ENCODE results near the gene GDNF.

GDNF gene

GRCh38 chr5:37774912-37775483, 64.8 kb downstream of the GDNF start:
- no peak for DNase-seq

- no peak for DNase-seq
These were observed 66.0 kb downstream of the GDNF start for GRCh38 chr5:37773809-37774208.

GRCh38 chr5:37772255-37772654, 67.6 kb downstream of the GDNF start:
- no peak for DNase-seq

DNA sequence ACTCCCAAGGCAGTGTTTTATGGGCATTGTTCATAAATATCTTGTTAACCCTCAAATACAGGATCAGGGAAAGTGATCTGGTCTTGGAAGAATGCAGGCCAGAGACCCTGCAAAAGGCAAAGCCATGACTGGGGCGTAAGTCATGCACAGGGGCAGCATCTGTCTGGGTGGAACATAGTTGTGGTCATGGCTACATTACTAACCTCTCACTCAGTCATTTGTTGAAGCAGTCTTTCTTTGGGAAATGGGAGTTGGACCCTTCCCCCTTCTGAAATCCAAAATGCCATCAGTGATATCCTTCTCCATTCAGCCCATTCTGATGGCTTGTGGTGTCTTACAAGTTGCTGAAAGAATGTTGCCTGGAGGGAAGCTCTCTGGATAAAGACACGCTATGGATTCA, 68.1 kb downstream of the GDNF start:
- no peak for DNase-seq

GRCh38 chr5:37771203-37771611, 68.6 kb downstream of the GDNF start:
- no peak for DNase-seq

GRCh38 chr5:37770786-37771185, 69.1 kb downstream of the GDNF start:
- DNase-seq, result no peak

DNA sequence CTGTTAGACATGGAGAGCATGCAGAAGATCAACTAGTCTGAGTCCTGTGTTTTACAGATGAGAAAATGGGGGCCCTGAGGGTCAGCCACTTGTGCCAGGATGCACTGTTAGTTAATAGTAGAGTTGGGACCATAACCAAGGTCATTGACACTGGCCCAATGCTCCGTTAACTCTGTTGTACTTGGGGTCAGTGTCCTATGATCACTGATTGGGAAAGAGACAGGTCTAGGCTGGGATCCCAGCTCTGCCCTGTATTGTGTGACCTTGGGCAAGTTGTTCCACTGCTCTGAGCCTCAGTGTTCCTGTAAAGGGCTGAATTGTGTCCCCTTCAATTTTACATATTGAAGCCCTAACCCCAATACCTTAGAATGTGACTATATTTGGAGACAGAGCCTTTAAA, 70.0 kb downstream of the GDNF start:
- no peak for DNase-seq

DNA sequence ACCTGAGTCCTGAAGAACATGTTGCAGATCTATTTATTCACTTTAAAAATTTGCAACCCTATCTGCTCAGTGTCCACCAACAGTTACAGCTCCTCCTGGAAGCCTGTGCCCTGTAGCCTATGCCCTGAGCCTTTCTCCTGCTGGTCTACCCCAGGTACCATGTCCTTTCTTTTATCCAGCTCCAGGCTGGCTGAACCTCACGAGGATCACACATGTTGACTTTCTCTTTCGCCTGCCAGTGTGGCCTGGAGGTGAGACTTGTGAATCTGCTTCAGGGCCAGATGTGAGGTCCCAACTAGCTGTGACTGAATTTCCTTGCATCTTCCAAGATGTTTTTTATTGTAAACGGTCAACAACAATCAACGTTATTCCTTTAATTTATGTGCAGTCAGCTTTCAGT, 70.7 kb downstream of the GDNF start:
- no peak for DNase-seq

DNA sequence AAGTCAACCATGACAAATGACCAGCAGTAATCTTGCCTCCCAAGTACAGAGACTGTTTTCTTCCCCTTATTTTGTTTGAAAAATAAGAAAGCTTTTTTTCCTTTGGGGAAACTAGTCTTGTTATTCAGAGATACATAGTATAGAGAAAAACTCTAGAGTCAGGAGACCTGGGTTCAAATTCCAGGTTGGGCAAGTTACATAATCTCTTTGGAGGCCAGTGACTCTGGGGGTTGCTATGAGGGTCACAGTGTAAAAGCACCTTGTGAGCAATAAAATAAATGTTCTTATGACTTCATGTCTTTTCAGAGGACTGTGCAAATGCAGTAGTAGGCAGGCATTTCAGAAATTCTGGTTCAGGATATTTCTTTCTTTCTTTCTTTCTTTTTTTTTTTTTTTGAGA, 71.5 kb downstream of the GDNF start:
- DNase-seq, result no peak

DNA sequence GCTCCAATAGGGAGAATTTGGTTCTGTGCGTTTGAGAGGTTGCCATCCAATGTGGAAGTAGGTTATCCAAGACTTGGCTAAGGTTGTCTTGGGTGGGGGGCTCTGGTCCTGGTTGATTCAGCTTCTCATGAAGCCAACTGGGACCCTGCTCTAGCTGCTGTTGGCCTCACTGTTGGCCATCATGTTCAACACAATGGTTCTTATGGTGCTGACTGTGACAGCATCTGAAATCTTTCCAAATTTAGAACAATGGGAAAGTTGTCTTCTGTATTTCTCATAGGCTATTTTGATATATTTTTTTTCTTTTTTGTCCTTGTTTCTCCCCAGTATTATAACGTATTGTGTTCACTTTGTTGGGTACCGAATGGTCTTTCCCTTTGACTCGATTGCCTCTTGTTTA, 71.9 kb downstream of the GDNF start:
- no peak for DNase-seq

- no peak for DNase-seq
These were observed 72.6 kb downstream of the GDNF start for GRCh38 chr5:37767251-37767650.

Data from NCI-H446 treated with DMSO at 0.1 percent for 48 hours (cell line).